GM23338 (cell line): ENCODE results near the gene ING4. TPM values are rescaled to one million over a fixed set of nuclear protein-coding genes. Genes with fewer than 3 reads are reported as not detected.
A peak's percentile ranks its signal among the peaks of the same experiment; 100 is the strongest.

Experiments
- ATAC-seq: fragments of 200-7000 bp; cut with Tn5 transposase; 3 replicates; pipeline ENCODE4 v1.9.1; 2020
- DNase-seq: peaks from one replicate; pipeline ENCODE4 v3.0.0-alpha.2; 2015; ENCODE audit warnings: low spot score
- H2AFZ ChIP-seq: fragments of 200-600 bp; sonication (generic); 2 replicates; pipeline ENCODE4 v1.8.0; 2016; ENCODE audit warnings: antibody characterized with exemption, mild to moderate bottlenecking, moderate library complexity
- H3F3A ChIP-seq: fragments of 200-600 bp; sonication (generic); replicated peaks from 2 replicates; pipeline ENCODE4 v1.8.0; 2017; ENCODE audit warnings: antibody characterized with exemption, mixed run types, low read depth
- H3K27ac ChIP-seq: fragments of 200-600 bp; sonication (generic); 2 replicates; pipeline ENCODE4 v1.6.1; 2016; ENCODE audit warnings: low read depth
- H3K27me3 ChIP-seq: fragments of 200-600 bp; sonication (generic); 2 replicates; pipeline ENCODE4 v1.8.0; 2016; ENCODE audit warnings: mild to moderate bottlenecking, mixed run types, moderate library complexity; ENCODE audit not compliant: insufficient read depth
- H3K36me3 ChIP-seq: fragments of 200-600 bp; sonication (generic); 2 replicates; pipeline ENCODE4 v1.8.0; 2016; ENCODE audit warnings: mild to moderate bottlenecking; ENCODE audit not compliant: insufficient read depth
- H3K4me1 ChIP-seq: fragments of 200-600 bp; sonication (generic); 2 replicates; pipeline ENCODE4 v1.8.0; 2016; ENCODE audit warnings: mild to moderate bottlenecking, moderate library complexity; ENCODE audit not compliant: insufficient read depth
- H3K4me2 ChIP-seq: fragments of 200-600 bp; sonication (generic); 2 replicates; pipeline ENCODE4 v1.7.1; 2017; ENCODE audit warnings: mixed run types
- H3K4me3 ChIP-seq: fragments of 200-600 bp; sonication (generic); 2 replicates; pipeline ENCODE4 v1.6.1; 2016; ENCODE audit warnings: mixed run types
- H3K79me2 ChIP-seq: fragments of 200-600 bp; sonication (generic); replicated peaks from 2 replicates; pipeline ENCODE4 v1.8.0; 2017; ENCODE audit warnings: mild to moderate bottlenecking; ENCODE audit not compliant: insufficient read depth
- H3K9me2 ChIP-seq: fragments of 200-600 bp; sonication (generic); 2 replicates; pipeline ENCODE4 v1.8.0; 2017; ENCODE audit not compliant: insufficient read depth
- H4K20me1 ChIP-seq: fragments of 200-600 bp; sonication (generic); replicated peaks from 2 replicates; pipeline ENCODE4 v1.8.0; 2017; ENCODE audit warnings: mild to moderate bottlenecking; ENCODE audit not compliant: insufficient read depth
- H3K27ac Mint-ChIP-seq: 2 replicates; pipeline ENCODE4 v1.8.0; 2020; ENCODE audit warnings: inconsistent platforms, mild to moderate bottlenecking, moderate library complexity, mixed read lengths
- H3K27me3 Mint-ChIP-seq: 3 replicates; pipeline ENCODE4 v1.8.0; 2022; ENCODE audit warnings: low read depth, mild to moderate bottlenecking, moderate library complexity, mixed read lengths, inconsistent platforms; ENCODE audit not compliant: insufficient read depth, poor library complexity
- H3K36me3 Mint-ChIP-seq: 3 replicates; pipeline ENCODE4 v1.8.0; 2021; ENCODE audit warnings: low read depth, mild to moderate bottlenecking, inconsistent platforms, moderate library complexity, mixed read lengths
- H3K4me1 Mint-ChIP-seq: 3 replicates; pipeline ENCODE4 v1.8.0; 2020; ENCODE audit warnings: mild to moderate bottlenecking, inconsistent platforms, mixed read lengths
- H3K4me3 Mint-ChIP-seq: 3 replicates; pipeline ENCODE4 v1.8.0; 2021; ENCODE audit warnings: moderate library complexity, mild to moderate bottlenecking, inconsistent platforms, mixed read lengths
- H3K9me3 Mint-ChIP-seq: 3 replicates; pipeline ENCODE4 v1.8.0; 2020; ENCODE audit warnings: moderate library complexity, mild to moderate bottlenecking, inconsistent platforms, mixed read lengths
- CREB1 ChIP-seq: fragments of 250-450 bp; sonication (Bioruptor Pico); IDR thresholded peaks from 2 replicates; pipeline ENCODE4 v1.5.0; 2020; ENCODE audit warnings: low read depth, mild to moderate bottlenecking, moderate library complexity
- CTCF ChIP-seq, 2 experiments: fragments of 200-600 bp in 1 of 2; sonication (generic) in 1 of 2; conservative IDR thresholded peaks; 2 replicates each; pipeline versions ENCODE4 v1.5.1 to v1.6.1; 2016 to 2017; ENCODE audit warnings: antibody characterized with exemption in 2 of 2, low read depth in 2 of 2, mild to moderate bottlenecking in 2 of 2, moderate library complexity in 1 of 2
- EZH2 ChIP-seq: fragments of 200-600 bp; sonication (generic); IDR thresholded peaks from one replicate; pipeline ENCODE4 v1.8.0; 2017; ENCODE audit warnings: antibody characterized with exemption, mild to moderate bottlenecking, low read depth; ENCODE audit not compliant: unreplicated experiment
- EZH2phosphoT487 ChIP-seq: fragments of 200-600 bp; sonication (generic); IDR thresholded peaks from one replicate; pipeline ENCODE4 v1.8.1; 2018; ENCODE audit warnings: antibody characterized with exemption; ENCODE audit not compliant: unreplicated experiment
- JUNB ChIP-seq: IDR thresholded peaks from one replicate; pipeline ENCODE4 v1.6.1; 2016; ENCODE audit warnings: antibody characterized with exemption; ENCODE audit not compliant: unreplicated experiment
- NANOG ChIP-seq: IDR thresholded peaks from 2 replicates; pipeline ENCODE4 v1.6.1; 2016; ENCODE audit warnings: antibody characterized with exemption, borderline replicate concordance
- POLR2AphosphoS5 ChIP-seq: IDR thresholded peaks from 2 replicates; pipeline ENCODE4 v1.6.1; 2016; ENCODE audit warnings: antibody characterized with exemption, low read depth
- REST ChIP-seq: IDR thresholded peaks from one replicate; pipeline ENCODE4 v1.6.1; 2018; ENCODE audit warnings: antibody characterized with exemption; ENCODE audit not compliant: unreplicated experiment
- STAT1 ChIP-seq: IDR thresholded peaks from one replicate; pipeline ENCODE4 v1.6.1; 2016; ENCODE audit warnings: antibody characterized with exemption; ENCODE audit not compliant: unreplicated experiment
- ZNF114 ChIP-seq: fragments of 250-450 bp; sonication (Bioruptor Pico); IDR thresholded peaks from 2 replicates; pipeline ENCODE4 v1.5.0; 2020; ENCODE audit warnings: mild to moderate bottlenecking, moderate library complexity
- ZNF331 ChIP-seq: fragments of 250-450 bp; sonication (Bioruptor Pico); IDR thresholded peaks from 2 replicates; pipeline ENCODE4 v1.5.0; 2020; ENCODE audit warnings: low read depth, mild to moderate bottlenecking, moderate library complexity
- polyA plus RNA-seq: library from polyadenylated mRNA; unstranded; fragments of >200 nt; fragmentation: Nextera tagmentation; extraction: Ambion mirVana; gene quantifications from 2 replicates; pipeline ENCODE4 v1.2.1, GENCODE V29; 2016
- total RNA-seq: library from RNA; depleted of rRNA; stranded (reverse); fragments of >200 nt; shearing (Covaris generic); gene quantifications from 2 replicates; pipeline ENCODE4 v1.2.3, GENCODE V29; 2014
- TF ChIP-seq, protein P1 (sequence below): IDR thresholded peaks from 2 replicates; pipeline ENCODE4 v1.6.1; 2016; ENCODE audit warnings: antibody characterized with exemption
- TF ChIP-seq, protein P2 (sequence below): fragments of 250-450 bp; sonication (Bioruptor Pico); IDR thresholded peaks from 2 replicates; pipeline ENCODE4 v1.5.0; 2020; ENCODE audit warnings: mild to moderate bottlenecking, moderate library complexity

The ING4 gene
- total and polyA plus RNA-seq, 2 experiments from 2014 or later = 22.0 to 29.6 TPM

- peaks cover 9% of the 10 kb centered on the region for H3K79me2 ChIP-seq
- H3K4me3 ChIP-seq = no peak overlapping the region
- Mint-ChIP-seq H3K36me3 (peaks cover 6% of the 10 kb centered on the region; the same call in 2 of the 3 replicates), H3K4me3 (0 out of 3 replicates have a peak overlapping the region, but pooled peaks have one; percentile 3), H3K27ac (peak overlapping the region; percentile 50; the same call in 1 of the 2 replicates), H3K27me3 (peaks cover 15% of the 10 kb centered on the region), H3K4me1 (peaks cover 22% of the 10 kb centered on the region), H3K9me3 (no peaks in the 10 kb centered on the region)
- H3F3A ChIP-seq = peaks cover 10% of the 10 kb centered on the region; the same call in 1 of the 2 replicates
- no peak overlapping the region for H3K4me2 ChIP-seq
- H3K4me1 ChIP-seq = peaks cover 10% of the 10 kb centered on the region
- H4K20me1 ChIP-seq = no peaks in the 10 kb centered on the region
- H3K36me3 ChIP-seq = no peaks in the 10 kb centered on the region
- H3K27ac ChIP-seq = no peak overlapping the region
- H2AFZ ChIP-seq = no peak overlapping the region
- no peaks in the 10 kb centered on the region for H3K27me3 ChIP-seq
- no peak for TF ChIP-seq CTCF (conservative IDR thresholded peaks at IDR 0.05; ENCODE audit: low read depth in 2 of 2)
- TF ChIP-seq ZNF114 (CRISPR knock-in tag) = no peak
- no peak for TF ChIP-seq JUNB
- TF ChIP-seq, protein P1, sequence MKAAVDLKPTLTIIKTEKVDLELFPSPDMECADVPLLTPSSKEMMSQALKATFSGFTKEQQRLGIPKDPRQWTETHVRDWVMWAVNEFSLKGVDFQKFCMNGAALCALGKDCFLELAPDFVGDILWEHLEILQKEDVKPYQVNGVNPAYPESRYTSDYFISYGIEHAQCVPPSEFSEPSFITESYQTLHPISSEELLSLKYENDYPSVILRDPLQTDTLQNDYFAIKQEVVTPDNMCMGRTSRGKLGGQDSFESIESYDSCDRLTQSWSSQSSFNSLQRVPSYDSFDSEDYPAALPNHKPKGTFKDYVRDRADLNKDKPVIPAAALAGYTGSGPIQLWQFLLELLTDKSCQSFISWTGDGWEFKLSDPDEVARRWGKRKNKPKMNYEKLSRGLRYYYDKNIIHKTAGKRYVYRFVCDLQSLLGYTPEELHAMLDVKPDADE = no peak
- TF ChIP-seq REST = no peak
- no peak for TF ChIP-seq EZH2phosphoT487
- TF ChIP-seq STAT1 = no peak
- TF ChIP-seq ZNF331 (CRISPR knock-in tag) = no peak
- no peak for TF ChIP-seq NANOG
- TF ChIP-seq, protein P2, sequence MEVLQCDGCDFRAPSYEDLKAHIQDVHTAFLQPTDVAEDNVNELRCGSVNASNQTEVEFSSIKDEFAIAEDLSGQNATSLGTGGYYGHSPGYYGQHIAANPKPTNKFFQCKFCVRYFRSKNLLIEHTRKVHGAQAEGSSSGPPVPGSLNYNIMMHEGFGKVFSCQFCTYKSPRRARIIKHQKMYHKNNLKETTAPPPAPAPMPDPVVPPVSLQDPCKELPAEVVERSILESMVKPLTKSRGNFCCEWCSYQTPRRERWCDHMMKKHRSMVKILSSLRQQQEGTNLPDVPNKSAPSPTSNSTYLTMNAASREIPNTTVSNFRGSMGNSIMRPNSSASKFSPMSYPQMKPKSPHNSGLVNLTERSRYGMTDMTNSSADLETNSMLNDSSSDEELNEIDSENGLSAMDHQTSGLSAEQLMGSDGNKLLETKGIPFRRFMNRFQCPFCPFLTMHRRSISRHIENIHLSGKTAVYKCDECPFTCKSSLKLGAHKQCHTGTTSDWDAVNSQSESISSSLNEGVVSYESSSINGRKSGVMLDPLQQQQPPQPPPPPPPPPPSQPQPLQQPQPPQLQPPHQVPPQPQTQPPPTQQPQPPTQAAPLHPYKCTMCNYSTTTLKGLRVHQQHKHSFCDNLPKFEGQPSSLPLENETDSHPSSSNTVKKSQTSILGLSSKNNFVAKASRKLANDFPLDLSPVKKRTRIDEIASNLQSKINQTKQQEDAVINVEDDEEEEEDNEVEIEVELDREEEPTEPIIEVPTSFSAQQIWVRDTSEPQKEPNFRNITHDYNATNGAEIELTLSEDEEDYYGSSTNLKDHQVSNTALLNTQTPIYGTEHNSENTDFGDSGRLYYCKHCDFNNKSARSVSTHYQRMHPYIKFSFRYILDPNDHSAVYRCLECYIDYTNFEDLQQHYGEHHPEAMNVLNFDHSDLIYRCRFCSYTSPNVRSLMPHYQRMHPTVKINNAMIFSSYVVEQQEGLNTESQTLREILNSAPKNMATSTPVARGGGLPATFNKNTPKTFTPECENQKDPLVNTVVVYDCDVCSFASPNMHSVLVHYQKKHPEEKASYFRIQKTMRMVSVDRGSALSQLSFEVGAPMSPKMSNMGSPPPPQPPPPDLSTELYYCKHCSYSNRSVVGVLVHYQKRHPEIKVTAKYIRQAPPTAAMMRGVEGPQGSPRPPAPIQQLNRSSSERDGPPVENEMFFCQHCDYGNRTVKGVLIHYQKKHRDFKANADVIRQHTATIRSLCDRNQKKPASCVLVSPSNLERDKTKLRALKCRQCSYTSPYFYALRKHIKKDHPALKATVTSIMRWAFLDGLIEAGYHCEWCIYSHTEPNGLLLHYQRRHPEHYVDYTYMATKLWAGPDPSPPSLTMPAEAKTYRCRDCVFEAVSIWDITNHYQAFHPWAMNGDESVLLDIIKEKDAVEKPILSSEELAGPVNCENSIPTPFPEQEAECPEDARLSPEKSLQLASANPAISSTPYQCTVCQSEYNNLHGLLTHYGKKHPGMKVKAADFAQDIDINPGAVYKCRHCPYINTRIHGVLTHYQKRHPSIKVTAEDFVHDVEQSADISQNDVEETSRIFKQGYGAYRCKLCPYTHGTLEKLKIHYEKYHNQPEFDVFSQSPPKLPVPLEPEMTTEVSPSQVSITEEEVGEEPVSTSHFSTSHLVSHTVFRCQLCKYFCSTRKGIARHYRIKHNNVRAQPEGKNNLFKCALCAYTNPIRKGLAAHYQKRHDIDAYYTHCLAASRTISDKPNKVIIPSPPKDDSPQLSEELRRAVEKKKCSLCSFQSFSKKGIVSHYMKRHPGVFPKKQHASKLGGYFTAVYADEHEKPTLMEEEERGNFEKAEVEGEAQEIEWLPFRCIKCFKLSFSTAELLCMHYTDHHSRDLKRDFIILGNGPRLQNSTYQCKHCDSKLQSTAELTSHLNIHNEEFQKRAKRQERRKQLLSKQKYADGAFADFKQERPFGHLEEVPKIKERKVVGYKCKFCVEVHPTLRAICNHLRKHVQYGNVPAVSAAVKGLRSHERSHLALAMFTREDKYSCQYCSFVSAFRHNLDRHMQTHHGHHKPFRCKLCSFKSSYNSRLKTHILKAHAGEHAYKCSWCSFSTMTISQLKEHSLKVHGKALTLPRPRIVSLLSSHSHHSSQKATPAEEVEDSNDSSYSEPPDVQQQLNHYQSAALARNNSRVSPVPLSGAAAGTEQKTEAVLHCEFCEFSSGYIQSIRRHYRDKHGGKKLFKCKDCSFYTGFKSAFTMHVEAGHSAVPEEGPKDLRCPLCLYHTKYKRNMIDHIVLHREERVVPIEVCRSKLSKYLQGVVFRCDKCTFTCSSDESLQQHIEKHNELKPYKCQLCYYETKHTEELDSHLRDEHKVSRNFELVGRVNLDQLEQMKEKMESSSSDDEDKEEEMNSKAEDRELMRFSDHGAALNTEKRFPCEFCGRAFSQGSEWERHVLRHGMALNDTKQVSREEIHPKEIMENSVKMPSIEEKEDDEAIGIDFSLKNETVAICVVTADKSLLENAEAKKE = no peak
- no peak for TF ChIP-seq CREB1 (CRISPR knock-in tag)
- no peak for TF ChIP-seq POLR2AphosphoS5
- no peak for TF ChIP-seq EZH2
- no peaks in the 10 kb centered on the region for H3K9me2 ChIP-seq
- no peak for ATAC-seq
- peak; percentile 44 for DNase-seq
Measured at GRCh38 chr12:6692888-6693287, 30.0 kb upstream of the ING4 start.
